Fibroblast of the conjunctiva (primary cell): ENCODE data around the gene BPIFA2.
"Not testable (repeated sequence)": the region's sequence is repeated elsewhere in the genome, so short reads cannot be mapped to it uniquely, and the experiment has no call there.

Experiments
- DNase-seq: peaks from one replicate; pipeline ENCODE4 v3.0.0-alpha.2; 2010; ENCODE audit warnings: low read depth

The BPIFA2 gene

GRCh38 chr20:33162313-33162712, 5.6 kb upstream of the BPIFA2 start:
- no peak for DNase-seq

- DNase-seq, result no peak
These were observed 5.2 kb upstream of the BPIFA2 start for GRCh38 chr20:33162753-33163152.

- DNase-seq, result no peak
These were observed 3.9 kb upstream of the BPIFA2 start for GRCh38 chr20:33163856-33164762.

GRCh38 chr20:33164763-33165095, 3.2 kb upstream of the BPIFA2 start:
- no peak for DNase-seq

- no peak for DNase-seq
These were observed 2.4 kb upstream of the BPIFA2 start for GRCh38 chr20:33165416-33166055.

GRCh38 chr20:33166533-33167113, 1.3 kb upstream of the BPIFA2 start:
- DNase-seq, result no peak

GRCh38 chr20:33169176-33169794, 1.3 kb downstream of the BPIFA2 start:
- DNase-seq, result no peak

GRCh38 chr20:33172781-33173180, 4.8 kb downstream of the BPIFA2 start:
- DNase-seq, result no peak

- no peak for DNase-seq
These were observed 7.2 kb downstream of the BPIFA2 start for GRCh38 chr20:33175123-33175522.

- no peak for DNase-seq
These were observed 8.1 kb downstream of the BPIFA2 start for GRCh38 chr20:33176101-33176500.

GRCh38 chr20:33177866-33178265, 9.9 kb downstream of the BPIFA2 start:
- DNase-seq, result no peak

- DNase-seq, result no peak
These were observed 10.8 kb downstream of the BPIFA2 start for GRCh38 chr20:33178726-33179125.

GRCh38 chr20:33180169-33180568, 12.2 kb downstream of the BPIFA2 start:
- no peak for DNase-seq

GRCh38 chr20:33181482-33182093, 13.6 kb downstream of the BPIFA2 start:
- DNase-seq, result no peak

GRCh38 chr20:33183312-33183711, 15.4 kb downstream of the BPIFA2 start:
- no peak for DNase-seq

GRCh38 chr20:33185031-33185590, 17.2 kb downstream of the BPIFA2 start:
- not testable (repeated sequence) for DNase-seq

- DNase-seq, result no peak
These were observed 19.5 kb downstream of the BPIFA2 start for GRCh38 chr20:33187491-33187890.

- DNase-seq, result no peak
These were observed 20.5 kb downstream of the BPIFA2 start for GRCh38 chr20:33188421-33188820.

GRCh38 chr20:33191484-33191883, 23.5 kb downstream of the BPIFA2 start:
- no peak for DNase-seq

GRCh38 chr20:33191955-33192354, 24.0 kb downstream of the BPIFA2 start:
- DNase-seq, result no peak

GRCh38 chr20:33192912-33193501, 25.0 kb downstream of the BPIFA2 start:
- no peak for DNase-seq

GRCh38 chr20:33199026-33199425, 31.1 kb downstream of the BPIFA2 start:
- no peak for DNase-seq
